ENCODE measurements around the gene ASTN1.

The ASTN1 gene

GRCh38 chr1:177163844-177164379 lies 600 bp downstream of the ASTN1 start (continued):
- TF ChIP-seq ZNF76 (tag by site-specific recombination; IDR thresholded peaks at IDR 0.05; ENCODE audit: borderline replicate concordance, low read depth) (peak; percentile 56; the same call in 1 of the 2 replicates), TCF7L2 (IDR thresholded peaks at IDR 0.05; ENCODE audit: borderline replicate concordance, low read depth, low read length) (no peak), ZNF560 (tag by site-specific recombination; IDR thresholded peaks at IDR 0.05; ENCODE audit: borderline replicate concordance) (no peak), CTCF (tag by site-specific recombination; IDR thresholded peaks at IDR 0.05) (no peak), ZXDB (tag by site-specific recombination; IDR thresholded peaks at IDR 0.05) (no peak), ZBTB6 (tag by site-specific recombination; IDR thresholded peaks at IDR 0.05) (no peak), ZNF843 (tag by site-specific recombination; IDR thresholded peaks at IDR 0.05) (no peak), ZSCAN16 (tag by site-specific recombination; IDR thresholded peaks at IDR 0.05) (no peak), ZNF138 (tag by site-specific recombination; IDR thresholded peaks at IDR 0.05; ENCODE audit: borderline replicate concordance) (no peak), ZNF223 (tag by site-specific recombination; IDR thresholded peaks at IDR 0.05) (no peak), ZNF26 (tag by site-specific recombination; IDR thresholded peaks at IDR 0.05) (no peak), SETDB1 (IDR thresholded peaks at IDR 0.05; ENCODE audit: insufficient read length, low read length) (no peak), ZNF768 (tag by site-specific recombination; IDR thresholded peaks at IDR 0.05) (no peak), ZFHX2 (tag by site-specific recombination; conservative IDR thresholded peaks at IDR 0.05) (peak; percentile 62), ZNF423 (tag by site-specific recombination; IDR thresholded peaks at IDR 0.05) (no peak), ZNF37A (tag by site-specific recombination; IDR thresholded peaks at IDR 0.05) (no peak), EGR2 (tag by site-specific recombination; IDR thresholded peaks at IDR 0.05; ENCODE audit: low read depth) (peak; percentile 58), ZNF140 (tag by site-specific recombination; IDR thresholded peaks at IDR 0.05) (no peak), YY1 (tag by site-specific recombination; IDR thresholded peaks at IDR 0.05) (no peak), BCL11B (tag by site-specific recombination; IDR thresholded peaks at IDR 0.05; ENCODE audit: low read depth) (no peak), ELK4 (IDR thresholded peaks at IDR 0.05; ENCODE audit: borderline replicate concordance, low read depth, low read length) (no peak), ZNF639 (tag by site-specific recombination; IDR thresholded peaks at IDR 0.05) (no peak), ZNF266 (tag by site-specific recombination; IDR thresholded peaks at IDR 0.05; ENCODE audit: low read depth) (no peak), ZNF677 (tag by site-specific recombination; IDR thresholded peaks at IDR 0.05) (no peak), ZBTB20 (tag by site-specific recombination; IDR thresholded peaks at IDR 0.05) (no peak), ZNF704 (tag by site-specific recombination; IDR thresholded peaks at IDR 0.05) (no peak), TRIM28 (IDR thresholded peaks at IDR 0.05; ENCODE audit: borderline replicate concordance, low read length) (no peak), ZNF585B (tag by site-specific recombination; IDR thresholded peaks at IDR 0.05) (no peak), ZNF184 (tag by site-specific recombination; IDR thresholded peaks at IDR 0.05) (no peak), ZBTB44 (tag by site-specific recombination; IDR thresholded peaks at IDR 0.05) (no peak), ZNF274 (IDR thresholded peaks at IDR 0.05; ENCODE audit: low read length) (no peak), ZNF274 (tag by site-specific recombination; IDR thresholded peaks at IDR 0.05; ENCODE audit: borderline replicate concordance) (no peak), ZNF571 (tag by site-specific recombination; IDR thresholded peaks at IDR 0.05) (no peak)
